Peyer's patch (tissue), 4 donors: ENCODE data around the gene CYS1.
"Not testable (repeated sequence)": the region's sequence is repeated elsewhere in the genome, so short reads cannot be mapped to it uniquely, and the experiment has no call there.

Experiments used
- POLR2A ChIP-seq, 2 donors: fragments of 450-650 bp; IDR thresholded peaks; one replicate each; pipeline ENCODE4 v1.5.1; 2017; ENCODE audit warnings: antibody characterized with exemption in 2 of 2, mild to moderate bottlenecking in 2 of 2, moderate library complexity in 2 of 2
- TF ChIP-seq, protein P1 (sequence below), 6 experiments: fragments of 450-650 bp in 4 of 6; fragments of 200-600 bp in 2 of 6; sonication (generic) in 1 of 6; IDR thresholded peaks; one replicate each; pipeline ENCODE4 v1.5.1; 2017 to 2019; ENCODE audit warnings: antibody characterized with exemption in 6 of 6, mild to moderate bottlenecking in 3 of 6, moderate library complexity in 1 of 6

- TF ChIP-seq, protein P1, sequence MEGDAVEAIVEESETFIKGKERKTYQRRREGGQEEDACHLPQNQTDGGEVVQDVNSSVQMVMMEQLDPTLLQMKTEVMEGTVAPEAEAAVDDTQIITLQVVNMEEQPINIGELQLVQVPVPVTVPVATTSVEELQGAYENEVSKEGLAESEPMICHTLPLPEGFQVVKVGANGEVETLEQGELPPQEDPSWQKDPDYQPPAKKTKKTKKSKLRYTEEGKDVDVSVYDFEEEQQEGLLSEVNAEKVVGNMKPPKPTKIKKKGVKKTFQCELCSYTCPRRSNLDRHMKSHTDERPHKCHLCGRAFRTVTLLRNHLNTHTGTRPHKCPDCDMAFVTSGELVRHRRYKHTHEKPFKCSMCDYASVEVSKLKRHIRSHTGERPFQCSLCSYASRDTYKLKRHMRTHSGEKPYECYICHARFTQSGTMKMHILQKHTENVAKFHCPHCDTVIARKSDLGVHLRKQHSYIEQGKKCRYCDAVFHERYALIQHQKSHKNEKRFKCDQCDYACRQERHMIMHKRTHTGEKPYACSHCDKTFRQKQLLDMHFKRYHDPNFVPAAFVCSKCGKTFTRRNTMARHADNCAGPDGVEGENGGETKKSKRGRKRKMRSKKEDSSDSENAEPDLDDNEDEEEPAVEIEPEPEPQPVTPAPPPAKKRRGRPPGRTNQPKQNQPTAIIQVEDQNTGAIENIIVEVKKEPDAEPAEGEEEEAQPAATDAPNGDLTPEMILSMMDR (IDR thresholded peaks at IDR 0.05): not testable (repeated sequence)
- TF ChIP-seq POLR2A (IDR thresholded peaks at IDR 0.05): not testable (repeated sequence)
Measured at GRCh38 chr2:10104906-10105305, 24.7 kb upstream of the CYS1 start.
